OCI-LY7 (cell line): ENCODE measurements around the gene SCN4B. TPM values are rescaled to one million over a fixed set of nuclear protein-coding genes. Genes with fewer than 3 reads are reported as not detected.

Source experiments
- BruUV-seq: library from RNA; stranded (reverse); fragments of 400-500 nt; replicated peaks from 2 replicates; lab custom pipeline; 2021; lab: Mats Ljungman, UMichigan
- CTCF ChIA-PET: fragments of 300-600 bp; sonication (Branson Sonifier 250); formaldehyde crosslinking; loops from one replicate; lab custom pipeline; 2022; ENCODE audit warnings: antibody characterized with exemption; ENCODE audit not compliant: unreplicated experiment; lab: Charles Lee
- POLR2A ChIA-PET: fragments of 300-600 bp; sonication (Branson Sonifier 250); formaldehyde crosslinking; loops from one replicate; lab custom pipeline; 2022; ENCODE audit warnings: antibody characterized with exemption; lab: Charles Lee
- DNase-seq: peaks from one replicate; pipeline ENCODE4 v3.0.0-alpha.2; 2015; ENCODE audit warnings: low spot score
- H2AFZ ChIP-seq: fragments of 200-600 bp; sonication (generic), shearing (Covaris generic); 2 replicates; pipeline ENCODE4 v1.6.1; 2014; ENCODE audit warnings: mild to moderate bottlenecking, antibody characterized with exemption, low read length, moderate library complexity
- H3K27ac ChIP-seq: fragments of 200-600 bp; sonication (generic); 2 replicates; pipeline ENCODE4 v1.5.1; 2014; ENCODE audit warnings: mixed run types, low read depth, mild to moderate bottlenecking, moderate library complexity, low read length, inconsistent platforms; ENCODE audit not compliant: poor library complexity, severe bottlenecking
- H3K36me3 ChIP-seq: fragments of 200-600 bp; sonication (generic); 2 replicates; pipeline ENCODE4 v1.6.1; 2014; ENCODE audit warnings: mild to moderate bottlenecking, antibody characterized with exemption, low read length, moderate library complexity, mixed read lengths; ENCODE audit not compliant: insufficient read depth
- H3K4me1 ChIP-seq: fragments of 200-600 bp; sonication (generic); 2 replicates; pipeline ENCODE4 v1.5.1; 2014; ENCODE audit warnings: mild to moderate bottlenecking, low read length; ENCODE audit not compliant: insufficient read depth, poor library complexity, severe bottlenecking
- H3K4me2 ChIP-seq: fragments of 200-600 bp; sonication (generic); 2 replicates; pipeline ENCODE4 v1.6.1; 2014; ENCODE audit warnings: mild to moderate bottlenecking, low read length
- H3K4me3 ChIP-seq: fragments of 200-600 bp; sonication (generic); 2 replicates; pipeline ENCODE4 v1.5.1; 2014; ENCODE audit warnings: mild to moderate bottlenecking, low read depth, low read length; ENCODE audit not compliant: poor library complexity, severe bottlenecking
- H3K79me2 ChIP-seq: fragments of 200-600 bp; sonication (generic); 2 replicates; pipeline ENCODE4 v1.6.1; 2016; ENCODE audit warnings: low read depth, mild to moderate bottlenecking, low read length, moderate library complexity, mixed read lengths; ENCODE audit not compliant: insufficient read depth
- H3K9me2 ChIP-seq: fragments of 200-600 bp; sonication (generic); 2 replicates; pipeline ENCODE4 v1.6.1; 2016; ENCODE audit warnings: mild to moderate bottlenecking, low read length, mixed read lengths; ENCODE audit not compliant: insufficient read depth
- H3K9me3 ChIP-seq: fragments of 200-600 bp; sonication (generic); 2 replicates; pipeline ENCODE4 v1.6.1; 2014; ENCODE audit warnings: mild to moderate bottlenecking, mixed run types, low read length, mixed read lengths
- H4K20me1 ChIP-seq: fragments of 200-600 bp; sonication (generic); 2 replicates; pipeline ENCODE4 v1.6.1; 2014; ENCODE audit warnings: mild to moderate bottlenecking, antibody characterized with exemption, low read length, moderate library complexity, mixed read lengths; ENCODE audit not compliant: insufficient read depth
- EZH2phosphoT487 ChIP-seq: fragments of 200-600 bp; sonication (generic); IDR thresholded peaks from 2 replicates; pipeline ENCODE4 v1.6.1; 2018; ENCODE audit warnings: low read depth, borderline replicate concordance, mild to moderate bottlenecking, mixed run types, antibody characterized with exemption, low read length, moderate library complexity, mixed read lengths
- intact Hi-C: fragments of 100-400 bp; cut with micrococcal nuclease; formaldehyde crosslinking; loops from one replicate; pipeline ENCODE4 v1.10.0; 2022; ENCODE audit not compliant: unreplicated experiment
- total RNA-seq, 2 experiments: library from RNA; depleted of rRNA in 1 of 2; stranded (reverse); fragments of >200 nt in 1 of 2; shearing (Covaris generic) in 1 of 2; gene quantifications; 2 replicates each; pipeline ENCODE4 v1.2.3, GENCODE V29; 2014 to 2022
- TF ChIP-seq, protein P1 (sequence below): fragments of 200-600 bp; sonication (generic); conservative IDR thresholded peaks from 2 replicates; pipeline ENCODE4 v1.5.1; 2014; ENCODE audit warnings: mild to moderate bottlenecking, antibody characterized with exemption, low read length, moderate library complexity, mixed read lengths

SCN4B gene
- total RNA-seq, 2 experiments from 2014 or later = not detected

DNA sequence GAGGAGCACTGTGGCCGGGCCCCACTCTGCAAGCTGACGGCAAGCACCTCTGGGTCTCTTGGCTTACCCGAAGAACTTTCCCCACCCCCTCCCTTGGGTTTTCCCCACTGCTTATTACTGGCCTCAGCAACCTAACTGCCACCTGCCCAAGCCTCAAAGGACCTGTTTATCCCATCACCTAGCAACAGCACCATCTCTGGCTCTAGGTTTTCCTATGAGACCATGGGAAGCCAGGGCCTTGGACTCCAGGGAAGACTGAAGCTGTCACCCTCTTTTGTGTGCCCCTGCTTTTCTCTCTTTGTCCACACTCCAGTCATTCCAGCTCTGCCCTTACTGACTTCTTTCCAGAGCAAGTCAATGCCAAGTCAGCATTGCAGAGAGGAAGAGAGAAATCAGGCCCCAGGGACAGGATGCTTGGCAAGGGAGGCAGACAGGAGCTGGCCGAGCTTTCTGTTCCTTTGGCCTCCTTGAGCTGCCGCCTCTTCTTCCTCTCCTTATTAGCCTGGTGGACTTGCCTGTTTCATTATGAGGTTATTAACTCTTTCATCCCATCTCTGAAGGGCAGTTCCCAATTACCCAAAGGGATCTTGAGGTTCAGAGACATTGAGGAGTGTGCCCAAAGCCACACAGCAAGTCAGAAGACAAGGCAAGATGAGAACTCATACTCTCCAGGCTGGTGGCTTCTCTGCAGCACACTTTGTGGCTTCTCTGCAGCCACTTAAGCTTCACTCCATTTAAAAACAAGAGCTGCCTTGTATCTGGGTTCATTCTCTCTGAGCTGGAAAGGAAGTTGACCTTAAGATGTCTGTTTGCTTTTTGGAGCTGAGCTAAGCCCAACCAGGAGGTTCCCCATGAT, 65.5 kb downstream of the SCN4B start, which contains the start of gene SMIM35:
Gene SMIM35, minus strand, starts transcription at position 51 of the 856 bp plus-strand sequence. CDS start 206 bp downstream, outside the sequence.
- Histone ChIP-seq H3K4me1 (no peaks in the 10 kb centered on the region), H3K79me2 (no peaks in the 10 kb centered on the region), H2AFZ (no peak within 1 kb of the TSS), H3K9me2 (no peaks in the 10 kb centered on the region), H3K4me2 (no peak within 1 kb of the TSS), H3K9me3 (no peaks in the 10 kb centered on the region), H3K27ac (no peak within 1 kb of the TSS), H3K4me3 (no peak within 1 kb of the TSS), H4K20me1 (no peaks in the 10 kb centered on the region), H3K36me3 (no peaks in the 10 kb centered on the region)
- CTCF ChIA-PET = no interaction called here
- DNase-seq = no peak
- POLR2A ChIA-PET = no interaction called here
- no peak for TF ChIP-seq EZH2phosphoT487
- TF ChIP-seq, protein P1, sequence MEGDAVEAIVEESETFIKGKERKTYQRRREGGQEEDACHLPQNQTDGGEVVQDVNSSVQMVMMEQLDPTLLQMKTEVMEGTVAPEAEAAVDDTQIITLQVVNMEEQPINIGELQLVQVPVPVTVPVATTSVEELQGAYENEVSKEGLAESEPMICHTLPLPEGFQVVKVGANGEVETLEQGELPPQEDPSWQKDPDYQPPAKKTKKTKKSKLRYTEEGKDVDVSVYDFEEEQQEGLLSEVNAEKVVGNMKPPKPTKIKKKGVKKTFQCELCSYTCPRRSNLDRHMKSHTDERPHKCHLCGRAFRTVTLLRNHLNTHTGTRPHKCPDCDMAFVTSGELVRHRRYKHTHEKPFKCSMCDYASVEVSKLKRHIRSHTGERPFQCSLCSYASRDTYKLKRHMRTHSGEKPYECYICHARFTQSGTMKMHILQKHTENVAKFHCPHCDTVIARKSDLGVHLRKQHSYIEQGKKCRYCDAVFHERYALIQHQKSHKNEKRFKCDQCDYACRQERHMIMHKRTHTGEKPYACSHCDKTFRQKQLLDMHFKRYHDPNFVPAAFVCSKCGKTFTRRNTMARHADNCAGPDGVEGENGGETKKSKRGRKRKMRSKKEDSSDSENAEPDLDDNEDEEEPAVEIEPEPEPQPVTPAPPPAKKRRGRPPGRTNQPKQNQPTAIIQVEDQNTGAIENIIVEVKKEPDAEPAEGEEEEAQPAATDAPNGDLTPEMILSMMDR = no peak
- intact Hi-C loops = no loop called here
- BruUV-seq = no TSS peak

DNA sequence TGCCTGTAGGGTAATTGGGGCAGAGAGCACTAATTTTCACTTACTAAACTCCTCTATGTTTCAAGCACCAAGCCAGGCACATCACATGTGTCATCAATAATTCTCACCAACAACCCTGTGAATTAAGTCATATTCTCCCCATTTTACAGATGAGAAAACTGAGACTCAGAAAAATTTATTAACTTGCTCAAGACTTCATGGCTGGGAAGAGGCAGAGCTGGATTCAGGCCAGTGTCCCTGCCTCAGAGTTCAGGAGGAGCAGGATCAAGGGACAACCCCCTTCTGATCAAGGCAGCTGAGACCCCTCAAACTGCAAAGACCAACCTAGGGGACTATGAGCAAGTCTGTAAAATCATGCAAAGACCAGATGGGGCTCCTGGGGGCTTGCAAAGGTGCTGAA, 68.0 kb downstream of the SCN4B start:
- no peak for DNase-seq
- Histone ChIP-seq H3K79me2 (no peaks in the 10 kb centered on the region), H4K20me1 (no peaks in the 10 kb centered on the region), H3K4me1 (no peaks in the 10 kb centered on the region), H2AFZ (no peak overlapping the region), H3K4me3 (no peak overlapping the region), H3K36me3 (no peaks in the 10 kb centered on the region), H3K27ac (no peak overlapping the region), H3K9me2 (no peaks in the 10 kb centered on the region), H3K4me2 (no peak overlapping the region), H3K9me3 (no peaks in the 10 kb centered on the region)
- TF ChIP-seq EZH2phosphoT487 = no peak
- TF ChIP-seq, protein P1 = no peak
- POLR2A ChIA-PET = no interaction called here
- intact Hi-C loops = no loop called here
- CTCF ChIA-PET = no interaction called here
- BruUV-seq = no TSS peak

DNA sequence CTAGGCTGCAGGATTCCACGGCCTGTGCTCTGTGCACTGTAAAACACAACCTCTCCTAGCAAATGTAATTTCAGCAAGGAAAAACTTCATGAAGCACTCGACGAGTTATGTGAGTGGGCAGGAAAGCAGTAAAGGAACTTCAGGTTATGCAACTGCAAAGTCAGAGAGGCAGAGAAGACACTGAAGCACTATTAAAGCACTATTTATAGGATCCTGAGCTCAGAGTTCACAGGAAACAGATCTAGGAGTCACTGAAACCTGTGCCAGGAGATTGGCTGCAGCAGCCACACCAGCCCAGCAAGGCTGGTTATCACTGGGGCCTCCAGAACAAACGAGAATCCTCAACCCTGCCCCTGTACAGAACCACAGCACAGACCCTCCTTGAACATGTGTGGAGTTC, 68.4 kb downstream of the SCN4B start:
- no peaks in the 10 kb centered on the region for H3K9me3 ChIP-seq
- H3K4me2 ChIP-seq = no peak overlapping the region
- POLR2A ChIA-PET = no interaction called here
- intact Hi-C loops = no loop called here
- no TSS peak for BruUV-seq
- H3K27ac ChIP-seq = no peak overlapping the region
- no peaks in the 10 kb centered on the region for H3K4me1 ChIP-seq
- H3K36me3 ChIP-seq = no peaks in the 10 kb centered on the region
- CTCF ChIA-PET = no interaction called here
- TF ChIP-seq, protein P1 = no peak
- no peak for TF ChIP-seq EZH2phosphoT487
- no peaks in the 10 kb centered on the region for H3K79me2 ChIP-seq
- no peak overlapping the region for H2AFZ ChIP-seq
- no peak overlapping the region for H3K4me3 ChIP-seq
- no peak for DNase-seq
- H4K20me1 ChIP-seq = no peaks in the 10 kb centered on the region
- no peaks in the 10 kb centered on the region for H3K9me2 ChIP-seq
